Endothelial cell of umbilical vein (primary cell): ENCODE results near the gene PFKFB1. TPM values are rescaled to one million over a fixed set of nuclear protein-coding genes. Genes with fewer than 3 reads are reported as not detected.

Source experiments
- BruUV-seq: library from RNA; stranded (reverse); fragments of 400-500 nt; replicated peaks from 2 replicates; lab custom pipeline; 2021; lab: Mats Ljungman, UMichigan
- CTCF ChIA-PET: fragments of 300-600, 350-600 bp; sonication (Branson Sonifier 250); formaldehyde crosslinking; loops from one replicate; lab custom pipeline; 2021; ENCODE audit warnings: antibody characterized with exemption, inconsistent platforms; lab: Charles Lee
- POLR2A ChIA-PET: fragments of 300-600, 350-600 bp; sonication (Branson Sonifier 250); formaldehyde crosslinking; loops from one replicate; lab custom pipeline; 2021; ENCODE audit warnings: antibody characterized with exemption, inconsistent platforms; lab: Charles Lee
- DNase-seq: peaks from one replicate; pipeline ENCODE4 v3.0.0-alpha.2; 2011; ENCODE audit warnings: low read depth, low spot score
- FAIRE-seq: peaks from 2 replicates; lab custom pipeline; 2011; peaks lifted over from hg19 to GRCh38; lab: Jason Lieb, UNC
- H2AFZ ChIP-seq: 2 replicates; pipeline ENCODE4 v1.6.0; 2012; ENCODE audit warnings: low read depth, low read length, control low read depth, inconsistent platforms
- H3K27ac ChIP-seq: 2 replicates; pipeline ENCODE4 v1.5.1; 2011; ENCODE audit warnings: low read depth, mild to moderate bottlenecking, control low read depth, low read length, moderate library complexity; ENCODE audit not compliant: insufficient read depth
- H3K27me3 ChIP-seq, 2 experiments: 2 replicates each; pipeline versions ENCODE4 v1.6.0 to v1.6.1; 2011; ENCODE audit warnings: low read length in 2 of 2, mixed read lengths in 1 of 2; ENCODE audit not compliant: control insufficient read depth in 2 of 2, insufficient read depth in 2 of 2
- H3K36me3 ChIP-seq, 2 experiments: 2 replicates in 1 of 2; 3 replicates in 1 of 2; pipeline ENCODE4 v1.5.1; 2011; ENCODE audit warnings: low read length in 2 of 2, mild to moderate bottlenecking in 1 of 2, moderate library complexity in 1 of 2; ENCODE audit not compliant: control insufficient read depth in 2 of 2, insufficient read depth in 2 of 2; ENCODE audit errors: extremely low read depth in 1 of 2
- H3K4me1 ChIP-seq: 3 replicates; pipeline ENCODE4 v1.5.1; 2011; ENCODE audit warnings: mild to moderate bottlenecking, low read length; ENCODE audit not compliant: control insufficient read depth, insufficient read depth; ENCODE audit errors: extremely low read depth
- H3K4me2 ChIP-seq: 2 replicates; pipeline ENCODE4 v1.6.1; 2011; ENCODE audit warnings: low read length, control low read depth, mixed read lengths; ENCODE audit not compliant: insufficient read depth
- H3K4me3 ChIP-seq, 3 experiments: fragments of 200-600 bp in 1 of 3; sonication (generic), shearing (Covaris generic) in 1 of 3; replicated peaks in 1 of 3; 2 replicates each; pipeline ENCODE4 v1.5.1; 2011 to 2016; ENCODE audit warnings: control low read depth in 3 of 3, low read length in 3 of 3, mild to moderate bottlenecking in 2 of 3, inconsistent platforms in 1 of 3, low read depth in 1 of 3, moderate library complexity in 1 of 3; ENCODE audit not compliant: insufficient read depth in 1 of 3
- H3K79me2 ChIP-seq: 2 replicates; pipeline ENCODE4 v1.6.0; 2012; ENCODE audit warnings: low read length, inconsistent platforms; ENCODE audit not compliant: control insufficient read depth, insufficient read depth
- H3K9ac ChIP-seq: replicated peaks from 2 replicates; pipeline ENCODE3; 2011; ENCODE audit warnings: low read length, control low read depth; ENCODE audit not compliant: insufficient read depth; ENCODE audit errors: extremely low read depth
- H3K9me1 ChIP-seq: replicated peaks from 3 replicates; pipeline ENCODE4 v1.6.0; 2011; ENCODE audit warnings: mild to moderate bottlenecking, low read length; ENCODE audit not compliant: control insufficient read depth, insufficient read depth; ENCODE audit errors: extremely low read depth
- H3K9me3 ChIP-seq: replicated peaks from 2 replicates; pipeline ENCODE4 v1.5.1; 2012; ENCODE audit warnings: low read length, inconsistent platforms; ENCODE audit not compliant: control insufficient read depth, insufficient read depth
- H4K20me1 ChIP-seq: replicated peaks from 2 replicates; pipeline ENCODE3; 2011; ENCODE audit warnings: mild to moderate bottlenecking, low read length; ENCODE audit not compliant: control insufficient read depth, insufficient read depth; ENCODE audit errors: extremely low read depth
- CTCF ChIP-seq, 2 donors: IDR thresholded peaks; 1 replicate in 1 of 2; 2 replicates in 1 of 2; pipeline ENCODE4 v1.5.1; 2011; ENCODE audit warnings: low read length in 2 of 2, mild to moderate bottlenecking in 2 of 2, moderate library complexity in 2 of 2, control low read depth in 1 of 2, inconsistent platforms in 1 of 2, low read depth in 1 of 2; ENCODE audit not compliant: insufficient read depth in 1 of 2; ENCODE audit errors: extremely low read depth in 1 of 2
- EZH2 ChIP-seq: IDR thresholded peaks from 2 replicates; pipeline ENCODE4 v1.6.1; 2012; ENCODE audit warnings: borderline replicate concordance, low read depth, mild to moderate bottlenecking, moderate library complexity, low read length, inconsistent platforms; ENCODE audit not compliant: severe bottlenecking
- FOS ChIP-seq: IDR thresholded peaks from 2 replicates; pipeline ENCODE4 v1.6.1; 2011; ENCODE audit warnings: mild to moderate bottlenecking, low read length, moderate library complexity, borderline replicate concordance; ENCODE audit not compliant: insufficient read depth
- GATA2 ChIP-seq: IDR thresholded peaks from 2 replicates; pipeline ENCODE4 v1.7.0; 2011; ENCODE audit warnings: low read depth, mild to moderate bottlenecking, moderate library complexity, mixed read lengths, low read length; ENCODE audit not compliant: insufficient read length, insufficient read depth
- JUN ChIP-seq: IDR thresholded peaks from 2 replicates; pipeline ENCODE4 v1.6.1; 2011; ENCODE audit warnings: borderline replicate concordance, low read depth; ENCODE audit not compliant: insufficient read length, insufficient read depth
- MAX ChIP-seq: IDR thresholded peaks from 2 replicates; pipeline ENCODE4 v1.6.1; 2011; ENCODE audit not compliant: insufficient read depth, insufficient read length
- MYC ChIP-seq: IDR thresholded peaks from one replicate; pipeline ENCODE4 v1.6.1; 2011; ENCODE audit warnings: mild to moderate bottlenecking, low read depth, low read length
- POLR2A ChIP-seq: IDR thresholded peaks from 2 replicates; pipeline ENCODE4 v1.6.1; 2012; ENCODE audit warnings: low read depth, mild to moderate bottlenecking, control low read depth, low read length
- POLR2AphosphoS5 ChIP-seq: IDR thresholded peaks from 2 replicates; pipeline ENCODE4 v1.6.1; 2012; ENCODE audit warnings: low read depth, mild to moderate bottlenecking, control low read depth, low read length, moderate library complexity; ENCODE audit not compliant: insufficient read depth
- dilution Hi-C: fragments of 300-500 bp; cut with MboI; formaldehyde crosslinking; loops from one replicate; pipeline ENCODE4 v1.15.0; 2019; ENCODE audit warnings: low sequenced_read_pairs; ENCODE audit not compliant: extremely low pct_ligation_motif_present
- intact Hi-C: fragments of 100-400 bp; cut with micrococcal nuclease; formaldehyde crosslinking; loops from one replicate; pipeline ENCODE4 v1.10.0; 2022
- polyA plus RNA-seq, 4 experiments: library from polyadenylated mRNA; depleted of rRNA in 3 of 4; stranded (reverse) in 3 of 4; unstranded in 1 of 4; fragments of >200 nt; gene quantifications; 2 replicates each; pipeline versions ENCODE4 v1.2.1 to v1.2.3, GENCODE V29; 2011 to 2012; ENCODE audit warnings: missing spikeins in 1 of 4
- total RNA-seq: library from RNA; stranded (reverse); gene quantifications from 2 replicates; pipeline ENCODE4 v1.2.3, GENCODE V29; 2021

Gene PFKFB1
- total and polyA plus RNA-seq, 2 donors (not counting 3 experiments of a cell fraction or from before 2014, with no cell fraction given) = 0.18 to 0.20 TPM

- ChIA-PET POLR2A (no interaction called here), CTCF (no interaction called here)
- Histone ChIP-seq H3K36me3 (no peaks in the 10 kb centered on the region), H3K9me1 (no peaks in the 10 kb centered on the region), H3K4me3 (no peak overlapping the region), H4K20me1 (no peaks in the 10 kb centered on the region), H3K27ac (no peak overlapping the region), H3K4me1 (no peaks in the 10 kb centered on the region), H3K79me2 (no peaks in the 10 kb centered on the region), H3K9ac (no peak overlapping the region), H3K4me2 (no peak overlapping the region), H3K27me3 (peaks cover 0 to 2% of the 10 kb centered on the region in 2 experiments), H2AFZ (no peak overlapping the region), H3K9me3 (no peaks in the 10 kb centered on the region)
- no TSS peak for BruUV-seq
- intact Hi-C loops (no loop called here), dilution Hi-C loops (no loop called here)
- DNase-seq (no peak), FAIRE-seq (no peak)
- no peak for TF ChIP-seq POLR2AphosphoS5
- no peak for TF ChIP-seq FOS
- TF ChIP-seq EZH2 = no peak
- TF ChIP-seq POLR2A = no peak
- TF ChIP-seq GATA2 = no peak
- no peak for TF ChIP-seq MAX
- TF ChIP-seq JUN = no peak
- no peak for TF ChIP-seq MYC
- no peak for TF ChIP-seq CTCF (IDR thresholded peaks at IDR 0.05; ENCODE audit: extremely low read depth in 1 of 2, insufficient read depth in 1 of 2, low read depth in 1 of 2, low read length in 2 of 2)
Observed at GRCh38 chrX:55026143-55026542, 32.2 kb upstream of the PFKFB1 start.
